ENCODE measurements around the gene DLG1.

- no peak for TF ChIP-seq ATF3 (IDR thresholded peaks at IDR 0.05)
- TF ChIP-seq REST (IDR thresholded peaks at IDR 0.05; ENCODE audit: low read depth) = no peak
- TF ChIP-seq EZH2 (IDR thresholded peaks at IDR 0.05) = no peak
- TF ChIP-seq CTCF (IDR thresholded peaks at IDR 0.05 in 2 of 3, conservative IDR thresholded peaks at IDR 0.05 in 1 of 3; ENCODE audit: borderline replicate concordance in 1 of 3, insufficient read depth in 1 of 3, low read depth in 2 of 3, low read length in 2 of 3) = no peak
- no peak for TF ChIP-seq EZH2phosphoT487 (IDR thresholded peaks at IDR 0.05; ENCODE audit: borderline replicate concordance)
- TF ChIP-seq SRF (IDR thresholded peaks at IDR 0.05; ENCODE audit: low read depth) = no peak
- no peak for TF ChIP-seq YY1 (IDR thresholded peaks at IDR 0.05; ENCODE audit: extremely low read depth, insufficient replicate concordance, low read depth, low read length)
- TF ChIP-seq POLR2A (IDR thresholded peaks at IDR 0.05; ENCODE audit: borderline replicate concordance, extremely low read depth, insufficient read depth, insufficient read length) = no peak
- no peak for TF ChIP-seq SIN3A (IDR thresholded peaks at IDR 0.05; ENCODE audit: low read depth)
- no peak for TF ChIP-seq MAX (IDR thresholded peaks at IDR 0.05)
- no peak for TF ChIP-seq CBX3 (IDR thresholded peaks at IDR 0.05; ENCODE audit: low read depth)
- no peak for TF ChIP-seq ZFX (IDR thresholded peaks at IDR 0.05)
- no peak for TF ChIP-seq CEBPB (IDR thresholded peaks at IDR 0.05; ENCODE audit: low read depth)
- TF ChIP-seq ZNF274 (IDR thresholded peaks at IDR 0.05; ENCODE audit: low read depth, low read length) = no peak
These were observed 62.0 kb downstream of the DLG1 start for GRCh38 chr3:197236362-197236761.

Data from HCT116 (cell line).